Tibial nerve (tissue), 4 donors: Measurements from ENCODE around the gene IL16. TPM values are rescaled to one million over a fixed set of nuclear protein-coding genes. Genes with fewer than 3 reads are reported as not detected.

Experiments used
- DNase-seq, 2 donors: peaks; one replicate each; pipeline ENCODE4 v3.0.0-alpha.2; 2019; ENCODE audit warnings: low spot score in 2 of 2
- H3K27ac ChIP-seq, 4 donors: fragments of 200-600 bp; sonication (generic) in 3 of 4; one replicate each; pipeline ENCODE4 v1.5.1; 2017 to 2019; ENCODE audit warnings: mild to moderate bottlenecking in 1 of 4
- H3K27me3 ChIP-seq, 2 donors: fragments of 200-600 bp; sonication (generic) in 1 of 2; one replicate each; pipeline versions ENCODE4 v1.5.1 to v1.6.0; 2017 to 2019
- H3K36me3 ChIP-seq, 3 donors: fragments of 200-600 bp; sonication (generic); one replicate each; pipeline ENCODE4 v1.5.1; 2018 to 2019
- H3K4me1 ChIP-seq, 4 donors: fragments of 200-600 bp; sonication (generic) in 3 of 4; one replicate each; pipeline ENCODE4 v1.5.1; 2017 to 2019
- H3K4me3 ChIP-seq, 4 donors: fragments of 200-600 bp; sonication (generic) in 3 of 4; one replicate each; pipeline ENCODE4 v1.5.1; 2017 to 2019; ENCODE audit warnings: mild to moderate bottlenecking in 1 of 4, moderate library complexity in 1 of 4
- H3K9me3 ChIP-seq, 4 donors: fragments of 200-600 bp; sonication (generic) in 3 of 4; one replicate each; pipeline ENCODE4 v1.5.1; 2017 to 2019
- EP300 ChIP-seq, 2 donors: sonication (generic); formaldehyde crosslinking; IDR thresholded peaks; one replicate each; pipeline ENCODE4 v1.6.1; 2017; ENCODE audit warnings: antibody characterized with exemption in 2 of 2, mild to moderate bottlenecking in 1 of 2
- POLR2A ChIP-seq, 2 donors: fragments of 450-650 bp; IDR thresholded peaks; one replicate each; pipeline ENCODE4 v1.6.1; 2017; ENCODE audit warnings: antibody characterized with exemption in 2 of 2, mild to moderate bottlenecking in 2 of 2, moderate library complexity in 2 of 2
- WGBS, 2 donors: methylation state at CpG; one replicate each; pipeline ENCODE4 v1.1.5; 2018; 5-methylcytosine and 5-hydroxymethylcytosine counted together
- total RNA-seq, 4 donors: library from RNA; depleted of rRNA; stranded (reverse); fragments of >200 nt; gene quantifications; one replicate each; pipeline ENCODE4 v1.1.0, GENCODE V29; 2016
- TF ChIP-seq, protein P1 (sequence below), 5 experiments: fragments of 200-600 bp in 3 of 5; fragments of 450-650 bp in 2 of 5; sonication (generic) in 3 of 5; IDR thresholded peaks; one replicate each; pipeline ENCODE4 v1.5.1; 2016 to 2019; ENCODE audit warnings: antibody characterized with exemption in 5 of 5, mild to moderate bottlenecking in 3 of 5, moderate library complexity in 2 of 5

Gene IL16
- total RNA-seq, 4 donors from 2014 or later, result 69.3 to 80.2 (median 75.1) TPM

DNA sequence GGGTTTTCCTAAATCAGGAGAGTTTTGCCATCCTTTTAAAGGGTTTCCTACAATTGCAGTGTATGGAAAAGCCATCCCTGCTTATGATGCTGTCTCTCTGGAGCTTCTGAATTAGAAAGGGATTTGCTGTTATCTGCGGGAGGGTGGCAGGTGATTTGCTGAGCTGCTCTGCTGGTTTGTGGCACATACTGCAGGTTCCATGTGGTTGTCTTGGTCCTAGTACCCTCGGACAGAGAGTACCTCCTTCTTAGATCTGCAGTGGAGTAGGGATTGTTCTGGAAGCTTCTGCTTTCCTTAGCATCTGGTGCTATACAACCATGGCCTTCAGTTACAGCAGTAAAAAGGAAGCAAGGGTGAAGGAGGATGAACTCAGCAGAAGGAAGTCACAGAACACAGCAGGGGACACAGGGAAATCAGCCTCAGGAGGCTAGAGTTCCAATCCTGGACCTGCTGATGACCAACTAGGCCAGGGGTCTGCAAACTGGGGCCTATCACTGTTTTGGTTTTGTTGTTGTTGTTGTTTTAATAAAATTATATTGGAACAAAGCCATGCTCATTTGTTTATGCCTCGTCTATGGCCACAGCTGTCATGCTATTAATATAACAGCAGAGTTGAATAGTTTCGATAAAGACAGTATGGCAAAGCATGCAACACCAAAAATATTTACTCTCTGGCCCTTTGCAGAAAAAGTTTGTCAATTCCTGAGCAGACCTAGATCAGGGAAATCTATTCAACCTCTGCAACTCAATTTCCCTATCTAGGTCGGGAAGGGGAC lies 87.8 kb downstream of the IL16 start:
- DNase-seq, result no peak
- WGBS, 2 donors, result 78 to 83% methylated on average over 5 of the region's 5 CpGs
- H3K36me3 ChIP-seq, result peaks cover 0 to 47% (median 0%) of the 10 kb centered on the region in 3 donors

DNA sequence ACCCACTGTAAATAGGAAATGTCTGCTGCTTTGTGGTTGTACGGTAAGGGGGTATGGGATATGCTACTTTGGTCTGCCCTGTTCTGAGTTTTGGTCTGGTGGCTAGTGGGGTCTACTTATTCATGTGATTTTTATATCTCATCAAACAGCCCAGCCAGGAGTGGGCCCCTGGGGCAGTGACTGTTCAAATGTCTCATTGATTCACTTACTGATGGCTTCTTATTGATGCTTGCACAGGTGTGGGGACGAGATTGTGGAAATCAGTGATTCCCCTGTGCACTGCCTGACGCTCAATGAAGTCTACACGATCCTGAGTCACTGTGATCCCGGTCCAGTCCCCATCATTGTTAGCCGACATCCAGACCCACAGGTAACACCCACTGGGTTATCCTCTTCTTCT lies 88.8 kb downstream of the IL16 start:
- Histone ChIP-seq H3K36me3 (peaks cover 0 to 43% (median 0%) of the 10 kb centered on the region in 3 donors), H3K27ac (no peak overlapping the region), H3K9me3 (no peaks in the 10 kb centered on the region), H3K4me1 (peaks cover 0 to 7% (median 0%) of the 10 kb centered on the region in 4 donors), H3K4me3 (no peak overlapping the region), H3K27me3 (no peaks in the 10 kb centered on the region)
- TF ChIP-seq EP300 (IDR thresholded peaks at IDR 0.05) (no peak), POLR2A (IDR thresholded peaks at IDR 0.05) (no peak)
- TF ChIP-seq, protein P1, sequence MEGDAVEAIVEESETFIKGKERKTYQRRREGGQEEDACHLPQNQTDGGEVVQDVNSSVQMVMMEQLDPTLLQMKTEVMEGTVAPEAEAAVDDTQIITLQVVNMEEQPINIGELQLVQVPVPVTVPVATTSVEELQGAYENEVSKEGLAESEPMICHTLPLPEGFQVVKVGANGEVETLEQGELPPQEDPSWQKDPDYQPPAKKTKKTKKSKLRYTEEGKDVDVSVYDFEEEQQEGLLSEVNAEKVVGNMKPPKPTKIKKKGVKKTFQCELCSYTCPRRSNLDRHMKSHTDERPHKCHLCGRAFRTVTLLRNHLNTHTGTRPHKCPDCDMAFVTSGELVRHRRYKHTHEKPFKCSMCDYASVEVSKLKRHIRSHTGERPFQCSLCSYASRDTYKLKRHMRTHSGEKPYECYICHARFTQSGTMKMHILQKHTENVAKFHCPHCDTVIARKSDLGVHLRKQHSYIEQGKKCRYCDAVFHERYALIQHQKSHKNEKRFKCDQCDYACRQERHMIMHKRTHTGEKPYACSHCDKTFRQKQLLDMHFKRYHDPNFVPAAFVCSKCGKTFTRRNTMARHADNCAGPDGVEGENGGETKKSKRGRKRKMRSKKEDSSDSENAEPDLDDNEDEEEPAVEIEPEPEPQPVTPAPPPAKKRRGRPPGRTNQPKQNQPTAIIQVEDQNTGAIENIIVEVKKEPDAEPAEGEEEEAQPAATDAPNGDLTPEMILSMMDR (IDR thresholded peaks at IDR 0.05), result no peak
- DNase-seq, result no peak
- 91 to 94% methylated on average over 6 of the region's 6 CpGs for WGBS, 2 donors

More for the DNA sequence above, 87.8 kb downstream of the IL16 start:
- peaks cover 0 to 17% (median 0%) of the 10 kb centered on the region in 4 donors for H3K4me1 ChIP-seq
- H3K27me3 ChIP-seq, result no peaks in the 10 kb centered on the region
- H3K4me3 ChIP-seq, result no peak overlapping the region
- H3K27ac ChIP-seq, result no peak overlapping the region
- no peak for TF ChIP-seq EP300 (IDR thresholded peaks at IDR 0.05)
- no peak for TF ChIP-seq POLR2A (IDR thresholded peaks at IDR 0.05)
- TF ChIP-seq, protein P1 (IDR thresholded peaks at IDR 0.05), result no peak
- no peaks in the 10 kb centered on the region for H3K9me3 ChIP-seq

DNA sequence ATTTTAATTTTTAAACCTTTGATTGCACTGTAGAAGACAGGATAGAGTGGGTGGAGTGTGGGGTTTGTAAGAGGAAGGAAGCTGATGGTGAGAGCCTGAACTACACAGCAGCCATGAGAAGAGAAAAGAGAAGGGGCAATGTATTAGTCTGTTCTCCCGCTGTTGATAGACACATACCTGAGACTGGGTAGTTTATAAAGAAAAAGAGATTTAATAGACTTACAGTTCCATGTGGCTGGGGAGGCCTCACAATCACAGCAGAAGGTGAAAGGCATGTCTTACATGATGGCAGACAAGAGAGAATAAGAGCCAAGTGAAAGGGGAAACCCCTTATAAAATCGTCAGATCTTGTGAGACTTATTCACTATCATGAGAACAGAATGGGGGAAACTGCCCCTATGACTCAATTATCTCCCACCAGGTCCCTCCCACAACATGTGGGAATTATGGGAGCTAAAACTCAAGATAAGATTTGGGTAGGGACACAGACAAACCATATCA lies 90.0 kb downstream of the IL16 start:
- Histone ChIP-seq H3K27me3 (no peaks in the 10 kb centered on the region), H3K9me3 (no peaks in the 10 kb centered on the region), H3K36me3 (peaks cover 0 to 33% (median 0%) of the 10 kb centered on the region in 3 donors), H3K27ac (peak overlapping the region in 1 of 4 donors; percentile 62), H3K4me3 (no peak overlapping the region), H3K4me1 (peaks cover 0 to 5% (median 0%) of the 10 kb centered on the region in 4 donors)
- WGBS, 2 donors, result 55 to 87% methylated on average over 2 of the region's 2 CpGs
- TF ChIP-seq POLR2A (IDR thresholded peaks at IDR 0.05) (no peak), EP300 (IDR thresholded peaks at IDR 0.05) (no peak)
- TF ChIP-seq, protein P1 (IDR thresholded peaks at IDR 0.05), result no peak
- no peak for DNase-seq

DNA sequence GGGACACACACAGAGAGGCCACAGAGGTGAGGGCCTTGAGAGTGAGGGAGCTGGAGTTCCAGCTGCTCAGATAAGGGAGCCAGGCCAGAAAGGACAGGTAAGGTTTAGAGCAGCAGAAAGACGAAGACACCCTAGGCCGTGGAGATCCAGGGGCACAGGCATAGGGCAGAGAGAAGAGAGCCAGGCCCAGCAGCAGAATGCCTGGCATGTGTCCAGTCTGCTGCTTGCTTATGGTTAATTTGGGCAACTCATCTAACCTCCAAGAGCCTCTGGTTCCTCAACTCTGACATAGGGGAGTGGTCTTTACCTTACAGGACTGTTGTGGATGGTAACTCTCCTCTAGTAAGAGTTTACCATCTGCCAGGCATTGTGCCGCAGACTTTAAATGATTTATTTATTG lies 91.4 kb downstream of the IL16 start:
- Histone ChIP-seq H3K4me3 (no peak overlapping the region), H3K4me1 (peaks cover 0 to under 1% (median 0%) of the 10 kb centered on the region in 4 donors), H3K27me3 (no peaks in the 10 kb centered on the region), H3K9me3 (no peaks in the 10 kb centered on the region), H3K27ac (no peak overlapping the region), H3K36me3 (peaks cover 0 to 41% (median 0%) of the 10 kb centered on the region in 3 donors)
- WGBS, 2 donors, result 92% methylated on average over 3 of the region's 3 CpGs
- TF ChIP-seq EP300 (IDR thresholded peaks at IDR 0.05) (no peak), POLR2A (IDR thresholded peaks at IDR 0.05) (no peak)
- TF ChIP-seq, protein P1 (IDR thresholded peaks at IDR 0.05), result no peak
- DNase-seq, result no peak

DNA sequence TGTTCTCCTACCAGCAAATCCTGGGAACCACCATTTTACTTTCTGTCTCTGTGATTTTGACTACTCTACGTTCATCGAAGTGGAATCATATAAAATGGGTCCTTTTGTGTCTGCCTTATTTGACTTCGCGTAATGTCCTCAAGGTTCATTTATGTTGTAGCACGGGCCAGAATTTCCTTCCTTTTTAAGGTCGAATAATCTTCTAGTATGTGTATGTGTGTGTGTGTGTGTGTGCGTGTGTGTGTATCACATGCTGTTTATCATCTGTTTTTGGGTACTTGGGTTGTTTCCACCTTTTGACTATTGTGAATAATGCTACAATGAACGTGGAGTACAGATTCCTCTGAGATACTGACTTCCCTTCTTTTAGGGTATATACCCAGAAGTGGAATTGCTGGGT lies 91.9 kb downstream of the IL16 start:
- H3K9me3 ChIP-seq, result no peaks in the 10 kb centered on the region
- WGBS, 2 donors, result 84 to 87% methylated on average over 8 of the region's 8 CpGs
- peaks cover 0 to 43% (median 0%) of the 10 kb centered on the region in 3 donors for H3K36me3 ChIP-seq
- H3K4me1 ChIP-seq, result no peaks in the 10 kb centered on the region
- H3K4me3 ChIP-seq, result no peak overlapping the region
- TF ChIP-seq POLR2A (IDR thresholded peaks at IDR 0.05), result no peak
- no peak for TF ChIP-seq EP300 (IDR thresholded peaks at IDR 0.05)
- TF ChIP-seq, protein P1 (IDR thresholded peaks at IDR 0.05), result no peak
- no peak overlapping the region for H3K27ac ChIP-seq
- H3K27me3 ChIP-seq, result no peaks in the 10 kb centered on the region
- DNase-seq, result no peak
